Stimulated activated CD8-positive, alpha-beta memory T cell treated with anti-CD3 and anti-CD28 coated beads, Interleukin-4, amount 100 ng/mL, for 24 hours (primary cell): Measurements from ENCODE around the gene CCDC85B.

Experiments used
- DNase-seq: peaks from one replicate; pipeline ENCODE4 v3.0.0-alpha.2; 2020; ENCODE audit warnings: low read depth

CCDC85B gene

DNA sequence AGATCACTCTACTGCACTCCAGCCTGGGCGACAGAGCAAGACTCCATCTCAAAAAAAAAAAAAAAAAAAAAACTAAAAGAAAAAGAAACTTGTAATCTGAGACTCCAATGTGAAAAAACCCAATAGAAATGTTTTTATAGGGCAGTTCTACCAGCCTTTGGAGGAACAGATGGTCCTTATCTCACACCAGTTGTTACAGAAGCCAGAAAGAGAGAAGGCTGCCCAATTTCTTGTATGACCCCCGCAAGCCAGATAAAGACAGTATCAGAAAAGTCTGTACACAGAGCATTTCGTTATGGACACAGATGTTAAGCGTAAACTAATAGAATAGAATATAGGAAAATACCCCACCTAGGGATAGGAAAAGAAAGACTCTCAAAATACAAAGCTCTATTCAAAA lies 43.5 kb downstream of the CCDC85B start:
- DNase-seq: no peak

DNA sequence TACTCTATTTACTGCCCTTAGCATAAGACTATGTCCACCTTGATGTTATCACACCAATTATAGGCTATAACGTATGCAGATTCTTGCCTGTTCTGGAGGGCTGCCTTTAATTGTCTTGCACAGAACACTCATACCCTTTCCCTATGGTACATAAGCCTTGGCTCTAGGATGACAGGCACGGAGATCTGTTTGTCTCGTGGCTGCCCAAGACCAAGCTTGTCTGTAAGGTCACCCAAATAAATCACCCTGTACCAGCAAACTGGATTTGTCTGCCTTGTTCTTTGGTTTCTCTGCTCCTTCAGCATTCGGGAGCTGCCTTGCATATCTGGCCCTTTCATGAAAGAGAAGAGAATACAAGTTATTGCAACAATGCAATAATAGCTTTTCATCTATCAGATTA lies 47.3 kb downstream of the CCDC85B start:
- no peak for DNase-seq
